HG02759 (cell line): ENCODE results near the gene SYNJ1.

Experiments
- ATAC-seq: cut with Tn5 transposase; IDR thresholded peaks from one replicate; pipeline ENCODE4 v1.9.1; 2021; ENCODE audit warnings: mild to moderate bottlenecking, moderate library complexity; ENCODE audit not compliant: unreplicated experiment

SYNJ1 gene

DNA sequence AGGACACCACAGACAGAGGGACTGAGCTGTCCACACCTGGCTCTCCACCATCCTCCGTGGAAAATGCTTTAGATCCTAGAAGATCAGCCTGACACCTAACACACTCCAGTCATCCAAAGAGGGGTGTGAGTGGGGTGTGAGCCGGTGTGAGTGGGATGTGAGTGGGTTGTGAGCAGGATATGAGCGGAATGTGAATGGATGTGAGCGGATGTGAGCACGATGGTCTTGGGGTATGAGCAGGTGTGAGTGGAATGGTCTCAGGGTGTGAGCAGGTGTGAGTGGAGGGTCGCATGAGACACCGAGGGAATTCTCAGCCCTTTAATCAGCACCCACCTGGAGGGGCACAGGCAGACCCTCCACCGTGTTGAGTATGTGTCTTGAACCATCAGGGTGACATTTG, 143.3 kb downstream of the SYNJ1 start:
- no peak for ATAC-seq

DNA sequence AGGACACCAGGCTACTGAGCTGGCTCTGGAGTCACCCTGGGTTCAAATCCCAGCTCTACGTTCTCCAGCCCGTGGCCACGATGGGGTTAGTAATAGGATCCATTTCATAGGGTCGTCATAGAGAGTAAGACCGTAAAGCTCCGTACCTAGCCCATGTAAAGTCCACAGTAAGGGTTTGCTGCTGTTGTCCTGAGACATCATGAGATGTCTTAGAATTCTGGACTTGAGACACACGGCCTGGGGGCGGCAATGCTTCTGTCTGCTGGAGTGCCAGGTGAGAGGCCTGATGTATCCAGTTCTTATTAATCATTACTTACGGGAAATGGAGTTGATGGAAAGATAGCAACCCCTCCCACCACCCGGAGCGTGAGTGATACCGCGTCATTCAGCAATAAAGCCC, 146.1 kb downstream of the SYNJ1 start:
- ATAC-seq, result no peak

DNA sequence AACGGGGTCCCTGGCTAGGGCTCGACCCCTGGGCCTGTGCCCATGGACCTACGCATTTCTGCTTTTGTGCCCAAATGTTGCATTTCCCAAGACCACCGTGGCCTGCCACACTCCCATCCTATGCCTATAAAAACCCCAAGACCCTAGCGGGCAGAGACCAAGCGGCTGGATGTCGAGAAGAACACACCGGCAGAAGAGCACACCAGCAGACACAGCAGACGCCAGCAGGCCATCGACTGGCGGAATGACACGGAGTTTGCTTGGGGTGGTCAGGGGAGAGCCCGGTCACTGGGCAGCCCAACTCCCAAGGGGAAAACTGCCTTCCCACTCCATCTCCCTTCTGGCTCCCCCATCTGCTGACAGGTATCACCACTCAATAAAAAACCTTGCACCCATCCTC, 146.9 kb downstream of the SYNJ1 start:
- no peak for ATAC-seq
